ENCODE results near the gene DIRAS1.
"Not testable (repeated sequence)": the region's sequence is repeated elsewhere in the genome, so short reads cannot be mapped to it uniquely, and the experiment has no call there.

Gene DIRAS1

DNA sequence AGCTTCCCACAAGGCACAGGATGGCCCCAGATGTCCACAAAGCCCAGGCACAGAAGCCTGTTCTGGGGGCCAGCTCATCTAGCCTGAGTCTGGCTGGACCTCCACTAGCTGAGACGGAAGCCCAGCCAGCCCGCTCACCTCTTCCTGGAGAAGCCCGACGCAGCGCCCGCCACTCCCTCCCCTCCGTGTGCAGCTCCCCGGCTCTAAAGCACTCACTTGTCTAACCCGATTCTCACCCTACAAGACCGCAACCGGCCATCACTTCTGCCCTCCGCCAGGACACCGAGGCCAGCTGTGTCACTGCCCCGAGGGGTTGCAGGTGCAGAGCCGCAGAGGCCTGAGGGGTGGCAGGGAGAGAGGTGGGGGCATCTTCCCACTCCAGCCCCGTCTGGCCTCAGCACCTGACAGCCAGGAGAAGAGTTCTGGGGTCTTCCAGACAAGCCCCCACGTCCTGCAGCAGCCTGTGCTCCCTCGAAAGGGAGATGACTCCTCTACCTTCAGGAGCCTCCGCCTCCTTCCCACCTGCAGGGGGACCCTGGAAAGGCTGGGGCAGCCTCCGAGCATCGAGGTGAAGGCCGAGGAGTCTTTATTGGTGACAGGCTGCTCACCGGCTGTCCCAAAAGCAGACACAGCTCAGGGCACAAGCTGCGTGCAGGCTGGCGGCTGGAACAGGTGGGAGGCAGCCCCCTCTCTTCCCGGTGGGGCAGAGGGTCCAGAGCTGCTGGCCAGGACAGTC, 5.9 kb upstream of the DIRAS1 start:
- no peak for DNase-seq (ENCODE audit: low read depth)

DNA sequence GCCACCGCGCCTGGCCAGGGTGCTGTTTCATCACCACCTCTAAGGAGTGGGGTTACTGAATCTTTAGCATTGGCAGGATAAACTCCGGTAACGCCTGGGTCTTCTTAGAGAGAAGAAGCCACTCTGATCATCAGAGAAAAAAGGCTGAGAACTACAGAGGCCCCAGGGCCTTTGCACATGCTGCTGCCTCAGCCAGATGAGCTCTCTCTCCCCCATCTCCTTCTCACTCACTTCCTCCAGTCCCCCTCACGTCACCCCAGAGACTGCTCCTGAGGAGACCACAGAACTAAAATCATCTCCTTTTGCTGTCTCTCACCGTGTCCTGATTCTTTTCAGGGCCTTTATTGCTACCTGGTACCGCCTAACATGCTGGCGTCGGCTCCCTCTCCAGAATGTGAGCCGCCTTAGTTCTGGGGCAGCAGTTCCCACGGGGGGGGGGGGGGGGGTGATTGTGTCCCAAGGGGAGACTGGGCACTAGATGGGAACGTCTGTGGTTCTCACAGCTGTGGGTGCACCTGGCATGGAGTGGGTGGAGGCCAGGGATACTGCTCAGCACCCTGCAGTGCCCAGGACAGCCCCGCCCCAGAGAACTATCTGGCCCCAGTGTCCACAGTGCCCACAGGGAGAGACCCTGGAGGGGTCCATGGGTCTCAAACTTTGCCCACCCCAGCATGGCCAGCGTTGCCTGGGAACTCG, 5.1 kb upstream of the DIRAS1 start:
- DNase-seq (ENCODE audit: low read depth), result no peak

GRCh38 chr19:2724148-2724557, 3.0 kb upstream of the DIRAS1 start:
- DNase-seq (ENCODE audit: low read depth), result no peak

GRCh38 chr19:2723747-2724146, 2.6 kb upstream of the DIRAS1 start:
- no peak for DNase-seq (ENCODE audit: low read depth)

- no peak for DNase-seq (ENCODE audit: low read depth)
These were observed 2.2 kb upstream of the DIRAS1 start for GRCh38 chr19:2723345-2723715.

GRCh38 chr19:2722541-2723344, 1.6 kb upstream of the DIRAS1 start:
- DNase-seq (ENCODE audit: low read depth), result no peak

DNA sequence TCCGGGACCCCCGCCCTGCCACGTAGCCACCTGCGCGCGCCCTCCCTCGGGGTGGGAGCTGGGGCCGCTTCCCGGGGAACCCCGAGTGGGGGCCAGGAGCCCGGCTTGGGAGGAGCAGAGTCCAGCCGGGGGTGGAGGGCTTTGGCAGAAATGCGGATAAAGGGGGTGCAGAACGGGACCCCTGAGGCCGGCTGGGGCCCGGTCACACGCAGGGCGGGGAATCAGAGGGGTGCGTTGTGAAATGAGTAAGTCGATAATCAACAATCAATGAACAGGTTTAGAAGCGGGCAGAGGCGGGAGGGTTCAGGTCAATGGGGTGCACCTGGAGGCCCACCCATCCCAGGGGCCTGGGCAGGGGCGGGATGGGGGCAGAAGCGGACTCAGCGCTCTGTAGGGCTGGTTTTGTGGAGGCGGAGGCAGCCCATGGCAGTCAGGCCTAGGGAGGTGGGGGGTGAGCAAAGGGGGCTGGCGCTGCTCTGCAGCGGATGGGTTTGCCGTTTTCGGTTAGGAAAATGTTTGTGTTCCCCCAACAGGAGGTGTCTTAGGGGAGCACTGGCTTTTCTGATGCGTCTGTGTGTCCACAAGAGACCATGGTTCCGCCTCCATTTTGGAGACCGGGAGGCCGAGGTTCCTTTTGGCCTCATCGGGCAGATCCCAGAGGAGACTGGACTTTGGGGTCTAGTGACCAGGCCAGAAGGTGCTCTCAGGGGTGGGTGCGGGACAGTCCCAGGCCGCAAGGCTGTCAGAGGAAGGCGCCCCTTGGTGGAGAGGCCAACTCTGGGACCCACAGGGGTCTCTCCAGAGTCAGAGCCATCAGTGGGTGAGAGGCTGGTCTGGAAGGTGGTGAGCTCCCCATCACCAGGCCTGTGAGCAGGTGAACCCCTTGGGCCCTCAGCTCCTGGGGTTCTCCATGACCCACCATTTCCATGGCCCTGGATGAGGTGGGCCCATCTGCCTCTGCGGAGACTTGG, 683 bp upstream of the DIRAS1 start:
- DNase-seq (ENCODE audit: low read depth), result no peak

GRCh38 chr19:2719920-2720776, 1.0 kb downstream of the DIRAS1 start:
- DNase-seq (ENCODE audit: low read depth), result no peak

DNA sequence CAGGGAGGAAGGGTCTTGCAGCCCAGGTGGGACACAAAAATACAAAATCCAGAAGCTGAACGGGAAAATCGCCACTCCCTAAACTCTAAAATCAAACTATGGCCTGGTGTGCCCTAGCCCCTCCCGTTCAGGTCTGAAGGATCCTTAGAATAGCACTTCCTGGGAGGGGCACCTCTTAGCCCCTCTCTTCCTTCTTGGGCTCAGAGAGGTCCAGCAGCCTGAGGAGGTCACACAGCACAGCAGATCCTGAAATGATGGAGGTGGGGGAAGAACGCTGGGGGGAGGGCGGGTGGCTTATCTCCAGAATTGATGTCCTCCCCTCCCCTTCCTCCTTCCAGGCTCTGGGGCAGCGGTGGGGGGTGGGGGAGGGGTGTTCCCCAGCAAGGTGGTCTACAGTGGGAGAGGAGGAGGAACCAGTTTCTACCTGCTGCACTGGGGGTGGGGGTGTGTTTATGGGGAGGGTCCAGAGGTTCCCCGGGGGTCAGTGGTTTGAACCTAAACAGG, 1.9 kb downstream of the DIRAS1 start:
- no peak for DNase-seq (ENCODE audit: low read depth)

DNA sequence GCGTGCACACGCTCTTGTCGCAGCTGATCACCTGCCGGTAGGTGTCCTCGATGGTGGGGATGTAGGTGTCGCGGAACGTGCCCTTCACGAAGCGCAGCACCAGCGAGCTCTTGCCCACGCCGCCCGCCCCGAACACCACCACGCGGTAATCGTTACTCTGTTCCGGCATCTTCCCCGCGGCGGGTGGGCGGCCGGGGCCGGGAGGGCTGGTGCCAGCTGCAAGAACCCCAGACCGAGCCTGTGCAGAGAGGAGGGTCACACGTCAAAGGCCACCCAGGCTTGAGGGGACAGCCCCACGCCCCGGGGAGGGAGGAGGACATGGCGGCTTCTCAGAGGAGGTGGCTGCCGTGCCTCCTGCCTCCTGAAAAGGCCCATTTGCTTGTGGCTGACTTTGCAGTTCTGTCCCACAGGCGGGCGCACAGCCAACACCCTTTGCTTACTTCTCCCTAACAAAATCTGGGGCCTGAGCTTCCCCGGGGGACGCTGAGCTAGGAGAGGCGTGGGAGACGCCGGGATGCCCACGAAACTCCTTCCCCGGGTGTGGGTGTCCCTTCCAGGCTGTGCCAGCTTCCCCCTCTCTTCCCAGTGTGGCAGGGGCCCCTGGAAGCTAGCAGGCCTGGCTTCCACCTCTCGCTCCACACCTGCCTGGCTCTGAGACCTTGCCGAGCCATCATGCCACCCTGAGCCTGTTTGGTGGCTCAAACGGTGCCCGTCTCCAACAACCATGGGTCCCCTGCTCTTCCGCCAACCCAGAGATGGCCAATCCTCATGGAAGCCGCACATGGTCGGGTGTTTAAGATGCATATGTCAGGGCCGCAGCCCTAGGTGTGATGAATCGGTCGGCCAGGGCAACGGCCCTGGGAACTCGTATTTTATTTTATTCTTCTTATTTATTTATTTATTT, 3.3 kb downstream of the DIRAS1 start:
- DNase-seq (ENCODE audit: low read depth), result no peak

DNA sequence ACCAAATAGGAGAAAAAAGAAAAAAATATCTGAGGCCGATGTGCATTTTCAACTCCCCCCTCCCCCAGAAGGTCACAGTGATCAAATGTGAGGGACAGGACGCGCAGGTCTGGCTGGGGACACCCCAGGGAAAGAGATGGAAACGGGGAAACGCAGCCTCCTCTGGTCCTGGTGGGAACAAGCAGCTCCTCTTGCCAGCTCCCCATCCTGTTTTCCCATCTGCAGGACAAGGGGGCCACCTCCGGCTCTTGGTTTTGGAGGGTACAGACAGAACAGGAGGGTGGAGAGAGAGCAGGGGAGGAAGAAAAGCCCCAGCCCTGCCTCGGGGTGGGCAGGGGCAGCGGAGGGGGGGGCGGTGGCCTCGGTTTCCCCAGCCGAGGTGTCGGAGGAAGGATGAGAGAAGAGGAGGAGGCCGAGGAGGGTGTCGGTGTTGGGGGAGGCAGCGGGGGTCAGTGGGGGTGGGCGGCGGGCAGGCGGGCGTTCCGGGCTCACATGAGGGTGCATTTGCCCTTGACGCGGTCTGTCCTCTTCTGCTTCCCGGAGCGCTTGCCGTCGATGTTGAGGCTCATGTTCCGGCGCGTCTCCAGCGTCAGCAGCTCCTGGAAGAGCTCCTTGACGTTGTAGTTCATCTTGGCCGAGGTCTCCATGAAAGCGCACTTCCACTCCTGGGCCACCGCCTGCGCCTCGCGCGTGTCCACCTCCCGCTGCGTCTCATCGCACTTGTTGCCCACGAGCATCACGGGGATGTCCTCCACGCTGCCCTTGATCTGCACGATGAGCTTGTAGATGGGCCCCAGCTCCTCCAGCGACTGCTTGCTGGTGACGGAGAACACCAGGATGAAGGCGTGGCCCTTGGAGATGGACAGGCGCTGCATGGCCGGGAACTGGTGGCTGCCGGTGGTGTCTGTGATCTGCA, 4.2 kb downstream of the DIRAS1 start:
- no peak for DNase-seq (ENCODE audit: low read depth)

DNA sequence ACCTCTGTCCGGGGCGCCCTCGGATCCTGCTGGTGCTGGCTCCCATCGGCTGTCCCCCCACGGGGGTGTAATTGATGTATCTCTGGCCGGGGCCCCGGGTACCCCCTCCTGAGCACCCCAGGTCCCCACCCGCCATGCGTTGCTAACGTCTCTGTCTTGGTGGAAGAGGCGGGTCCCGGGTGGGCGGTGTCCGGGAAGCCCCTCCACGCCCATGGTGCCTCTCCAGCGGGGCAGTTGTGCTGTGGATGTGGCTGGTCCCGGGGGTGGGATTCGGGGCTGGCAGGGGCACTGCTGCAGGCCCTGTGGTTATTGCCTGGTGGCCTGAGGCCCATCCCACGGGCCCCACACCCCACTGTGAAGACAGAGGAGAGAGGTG, 4.9 kb downstream of the DIRAS1 start:
- DNase-seq (ENCODE audit: low read depth), result no peak

GRCh38 chr19:2715470-2716274, 5.5 kb downstream of the DIRAS1 start:
- DNase-seq (ENCODE audit: low read depth), result no peak

DNA sequence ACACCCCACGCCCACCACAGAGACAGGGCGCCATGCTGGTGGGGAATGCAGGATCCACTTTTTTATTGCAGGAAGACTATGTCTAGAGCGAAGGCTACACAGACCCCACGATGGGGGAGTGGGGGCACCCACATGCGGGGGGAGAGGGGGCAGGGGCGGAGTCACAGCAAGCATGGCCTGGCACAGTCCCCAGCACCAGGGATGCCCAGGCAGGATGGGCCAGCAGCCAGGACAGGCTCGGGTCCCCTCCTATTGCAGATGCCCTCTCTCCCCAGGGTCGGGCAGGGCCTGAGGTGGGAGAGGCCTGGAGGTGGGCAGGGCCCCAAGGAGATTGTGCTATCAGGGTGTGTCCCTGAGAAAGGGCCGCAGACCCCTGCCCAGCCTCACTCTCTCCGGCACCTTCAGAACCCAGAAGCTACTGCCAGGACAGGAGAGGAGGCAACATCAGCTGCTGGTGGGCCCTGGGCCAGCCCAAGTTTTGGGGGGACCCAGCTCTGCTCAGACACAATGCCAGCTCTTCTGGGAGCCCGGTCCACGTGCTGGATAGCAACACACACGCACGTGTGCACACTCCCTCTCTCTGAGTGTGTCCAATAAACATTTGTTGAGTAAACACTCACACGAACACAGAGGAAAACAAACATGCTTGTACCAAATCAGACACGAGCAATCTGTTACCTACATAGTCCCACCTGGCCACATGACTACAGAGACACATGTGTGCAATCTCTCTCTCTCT, 6.5 kb downstream of the DIRAS1 start:
- no peak for DNase-seq (ENCODE audit: low read depth)

DNA sequence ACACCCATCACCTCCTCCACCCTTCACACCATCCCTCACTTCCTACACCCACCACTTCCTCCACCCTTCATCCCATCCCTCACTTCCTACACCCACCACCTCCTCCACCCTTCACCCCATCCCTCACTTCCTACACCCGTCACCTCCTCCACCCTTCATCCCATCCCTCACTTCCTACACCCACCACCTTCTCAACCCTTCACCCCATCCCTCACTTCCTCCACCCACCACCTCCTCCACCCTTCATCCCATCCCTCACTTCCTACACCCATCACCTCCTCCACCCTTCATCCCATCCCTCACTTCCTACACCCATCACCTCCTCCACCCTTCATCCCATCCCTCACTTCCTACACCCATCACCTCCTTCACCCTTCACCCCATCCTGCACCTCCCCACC, 7.1 kb downstream of the DIRAS1 start:
- DNase-seq (ENCODE audit: low read depth), result not testable (repeated sequence)

- not testable (repeated sequence) for DNase-seq (ENCODE audit: low read depth)
These were observed 8.0 kb downstream of the DIRAS1 start for GRCh38 chr19:2713170-2713569.

- no peak for DNase-seq (ENCODE audit: low read depth)
These were observed 9.3 kb downstream of the DIRAS1 start for GRCh38 chr19:2711875-2712205.

All from activated T-cell treated with anti-CD3 and anti-CD28 coated beads for 1 hour (primary cell).